ENCODE results near the gene VCAN.
"Not testable (repeated sequence)": the region's sequence is repeated elsewhere in the genome, so short reads cannot be mapped to it uniquely, and the experiment has no call there.

VCAN gene

GRCh38 chr5:83471405-83472212, at the start of gene VCAN:
Gene VCAN (plus strand): TSS chr5:83471744. CDS start chr5:83483519, 11,775 bp downstream.
- peak in 43 of 51 donors; percentile 4 to 66 (median 32) for DNase-seq

DNA sequence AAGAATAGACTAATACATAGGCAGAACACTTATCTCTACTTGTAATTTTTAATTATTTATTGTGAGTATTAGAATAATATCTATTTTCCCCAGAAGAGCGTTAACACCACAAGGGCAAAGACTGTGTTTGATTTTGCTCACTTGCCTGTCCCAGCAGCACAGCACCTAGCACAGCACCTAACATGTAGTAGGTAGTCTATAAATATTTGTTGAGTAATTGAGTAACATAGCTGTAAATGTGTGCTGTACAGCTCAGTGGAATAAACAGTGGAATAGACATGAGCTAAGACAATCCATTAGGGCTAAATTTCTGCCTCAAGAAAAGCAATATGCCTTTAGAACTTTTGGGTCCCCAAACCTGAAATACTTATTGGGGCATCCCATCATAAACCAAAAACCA, 49.3 kb upstream of the VCAN start:
- no peak for DNase-seq

DNA sequence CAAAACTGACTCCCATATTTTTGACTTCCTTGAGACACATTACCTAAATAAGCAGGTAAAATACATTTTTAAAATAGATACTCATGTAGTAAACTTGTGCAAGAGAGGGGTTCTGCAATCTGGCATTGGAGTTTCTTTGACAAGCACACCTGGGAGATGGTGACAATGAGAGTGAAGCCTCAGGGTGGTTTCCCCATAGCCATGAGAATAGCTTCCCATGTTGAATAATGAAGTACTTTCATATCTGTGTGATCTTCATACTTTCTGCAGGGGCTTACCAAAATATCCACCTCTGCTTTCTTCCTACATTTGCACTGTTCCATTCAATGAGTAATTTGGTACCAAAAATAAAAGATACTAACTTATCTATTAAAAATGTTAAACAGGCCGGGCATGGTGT, 44.7 kb upstream of the VCAN start:
- no peak for DNase-seq

DNA sequence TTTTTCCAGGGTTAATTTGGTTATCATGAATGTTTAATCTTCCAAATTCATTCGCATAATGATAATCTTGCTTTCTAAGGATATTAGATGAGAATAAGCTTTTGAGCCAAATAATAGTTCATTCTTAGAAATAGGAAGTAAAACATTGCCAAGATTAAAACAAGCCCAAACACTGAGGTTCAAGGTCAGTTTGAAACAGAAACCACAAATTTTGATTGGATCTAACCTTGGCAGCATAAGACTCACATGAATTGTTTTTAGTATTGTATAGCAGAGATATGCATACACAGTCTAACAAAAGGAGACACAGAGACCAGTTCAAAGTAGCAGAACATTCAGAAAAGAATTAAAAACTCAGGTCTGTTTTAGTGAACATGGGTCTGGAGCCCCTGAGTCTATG, 43.4 kb upstream of the VCAN start:
- no peak for DNase-seq

GRCh38 chr5:83428890-83429289, 42.7 kb upstream of the VCAN start:
- no peak for DNase-seq

DNA sequence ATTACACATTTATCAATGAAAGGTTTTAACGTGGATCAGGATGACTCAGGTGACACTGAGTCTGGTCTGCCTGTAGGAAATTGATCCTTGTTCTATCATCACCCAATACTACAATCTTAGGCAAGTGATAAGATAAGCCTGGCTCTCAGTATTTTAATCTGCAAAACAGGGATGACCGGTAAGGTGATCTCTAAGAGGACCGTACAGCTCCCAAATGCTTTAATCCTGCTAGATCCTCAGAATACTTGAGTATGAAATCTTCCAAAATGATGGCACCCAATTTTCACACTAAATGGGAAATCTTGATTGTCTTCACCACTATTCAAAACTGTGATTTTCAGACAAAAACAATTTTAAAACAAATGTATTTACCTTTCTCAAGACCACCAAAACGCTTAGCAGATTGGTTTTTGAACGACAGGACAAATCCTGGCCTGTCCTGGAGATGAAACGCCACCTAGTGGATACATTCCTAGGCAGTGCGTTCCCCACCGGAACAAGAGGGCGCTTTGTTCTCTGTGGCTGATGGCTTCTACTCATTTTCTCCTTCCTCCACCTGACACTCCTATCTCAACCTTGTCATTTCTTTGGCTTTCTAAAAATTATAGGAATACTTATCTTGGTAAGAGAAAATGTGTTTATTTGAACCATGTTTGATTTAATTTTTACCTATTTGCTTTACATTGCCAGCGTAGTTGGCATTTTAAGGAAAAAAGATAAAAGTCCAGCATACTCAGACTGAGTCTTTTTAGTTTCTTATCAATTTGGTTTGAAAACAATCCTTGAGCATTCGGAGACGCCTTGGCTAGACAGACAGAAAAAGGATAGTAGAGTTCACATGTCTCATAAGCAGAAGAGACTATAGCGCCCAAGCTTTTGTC, 41.2 kb upstream of the VCAN start:
- peak in 39 of 51 donors; percentile 0 to 60 (median 23) for DNase-seq

DNA sequence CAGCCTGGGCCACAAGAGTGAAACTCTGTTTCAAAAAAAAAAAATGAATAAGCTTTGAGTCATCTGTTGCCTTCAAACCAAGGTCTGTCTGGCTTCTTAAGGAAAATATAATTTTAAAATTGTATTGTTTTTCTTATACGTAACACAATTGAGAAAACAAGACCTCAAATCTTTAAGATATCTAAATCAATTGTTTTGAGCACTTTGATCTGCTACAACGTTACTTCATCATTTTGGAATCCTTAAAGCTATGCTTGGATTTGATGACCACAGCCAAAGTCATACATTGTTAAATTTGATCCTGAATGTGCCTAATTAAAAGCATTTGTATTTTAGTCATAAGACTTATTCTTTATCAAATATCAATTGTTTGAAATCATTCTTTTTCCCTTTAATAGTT, 37.7 kb upstream of the VCAN start:
- DNase-seq, result no peak

GRCh38 chr5:83434946-83435345, 36.6 kb upstream of the VCAN start:
- DNase-seq, result no peak

DNA sequence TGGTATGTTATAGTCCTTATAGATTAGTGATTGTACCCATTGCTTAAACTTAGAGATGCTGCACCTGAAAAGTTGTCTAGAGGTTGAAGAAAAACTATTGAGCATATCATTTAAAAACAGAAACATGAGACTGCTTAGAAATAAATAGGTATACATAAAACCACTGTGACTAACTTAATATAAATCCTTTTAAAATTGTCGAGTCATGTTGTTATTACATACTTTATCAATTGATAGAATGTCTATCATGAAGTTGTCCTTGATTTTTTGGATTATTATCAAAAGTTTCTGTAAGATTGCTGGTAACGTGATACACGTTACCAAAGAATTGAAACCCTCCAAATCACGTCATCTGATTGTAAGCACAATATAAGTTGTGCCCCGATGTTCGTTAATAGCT, 35.3 kb upstream of the VCAN start:
- DNase-seq, result no peak

DNA sequence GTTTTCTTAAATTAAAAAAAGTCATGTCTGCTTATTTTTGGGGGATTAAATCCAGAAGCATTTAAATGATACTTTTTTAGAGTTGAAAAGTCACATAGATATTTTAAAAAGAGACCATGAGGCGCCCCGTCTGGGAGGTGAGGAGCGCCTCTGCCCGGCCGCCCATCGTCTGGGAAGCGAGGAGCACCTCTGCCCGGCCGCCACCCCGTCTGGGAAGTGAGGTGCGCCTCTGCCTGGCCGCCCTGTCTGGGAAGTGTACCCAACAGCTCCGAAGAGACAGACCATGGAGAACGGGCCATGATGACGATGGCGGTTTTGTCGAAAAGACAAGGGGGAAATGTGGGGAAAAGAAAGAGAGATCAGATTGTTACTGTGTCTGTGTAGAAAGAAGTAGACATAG, 33.8 kb upstream of the VCAN start:
- not testable (repeated sequence) for DNase-seq

GRCh38 chr5:83440826-83441225, 30.7 kb upstream of the VCAN start:
- no peak for DNase-seq

DNA sequence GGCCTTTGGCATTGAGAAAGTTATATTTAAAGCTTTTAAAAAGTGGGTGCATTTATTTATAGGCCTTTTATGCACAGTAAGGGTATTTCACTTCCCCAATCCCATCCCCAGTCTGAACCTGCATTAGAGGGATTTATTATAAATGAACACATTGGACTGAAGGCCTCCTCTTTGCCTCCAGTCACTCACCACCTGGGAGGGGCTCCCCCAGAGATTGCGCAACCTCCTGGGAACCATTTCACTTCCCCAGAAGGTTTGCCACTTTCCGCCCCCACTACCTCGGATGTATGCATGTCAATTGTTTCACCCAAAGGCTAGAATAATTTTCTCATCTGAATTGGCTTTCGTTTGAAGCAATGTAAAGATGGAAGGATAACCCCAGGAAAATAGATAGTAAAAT, 29.8 kb upstream of the VCAN start:
- DNase-seq, result no peak

DNA sequence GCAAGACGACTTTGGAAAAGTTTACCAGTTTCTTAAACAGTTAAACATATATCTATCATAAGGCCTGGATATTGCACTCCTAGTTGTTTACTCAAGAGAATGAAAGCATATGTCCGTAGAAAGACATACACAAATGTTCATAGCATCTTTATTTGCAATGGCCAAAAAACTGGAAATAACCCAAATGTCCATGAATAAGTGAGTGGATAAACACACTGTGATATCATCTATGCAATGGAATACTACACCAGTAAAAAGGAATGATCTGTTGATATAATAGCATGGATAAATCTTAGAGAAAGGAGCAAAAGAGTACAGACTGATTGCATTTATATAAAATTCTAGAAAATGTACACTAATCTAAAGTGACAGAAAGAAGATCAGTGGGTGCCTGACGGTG, 28.0 kb upstream of the VCAN start:
- DNase-seq, result no peak

GRCh38 chr5:83444445-83444844, 27.1 kb upstream of the VCAN start:
- no peak for DNase-seq

DNA sequence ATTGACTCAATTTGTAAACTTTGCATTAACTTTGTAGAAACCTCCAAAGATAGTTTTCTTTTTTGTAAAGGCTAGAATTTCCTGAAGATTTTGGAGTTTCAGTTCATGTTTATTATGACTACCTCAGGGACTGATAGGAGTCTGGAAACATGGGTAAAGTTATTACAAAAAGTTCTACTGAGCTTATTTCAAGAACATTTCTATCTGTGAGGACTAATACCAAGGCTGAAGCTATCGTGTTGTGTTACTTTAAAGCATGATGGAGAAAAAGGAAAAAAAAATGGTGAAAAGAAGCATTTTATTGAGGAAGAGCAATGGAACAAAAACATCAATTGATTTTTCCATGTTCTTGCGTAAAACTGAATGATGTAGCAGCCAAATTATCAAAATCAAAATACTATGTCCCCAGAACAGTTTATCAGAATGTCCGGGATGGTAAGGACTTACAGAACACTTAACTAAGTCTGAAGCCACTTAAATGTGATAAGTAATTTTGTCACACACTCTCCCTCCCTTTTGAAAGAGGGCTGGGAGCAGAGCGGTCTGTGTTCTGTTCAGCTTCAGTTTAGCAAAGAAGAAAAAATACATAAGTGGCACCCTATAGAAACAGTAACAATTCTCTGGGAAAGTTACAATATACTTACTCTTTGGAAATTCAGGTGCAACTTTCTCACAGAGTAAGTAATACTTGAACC, 25.1 kb upstream of the VCAN start:
- DNase-seq, result no peak

GRCh38 chr5:83447533-83447932, 24.0 kb upstream of the VCAN start:
- no peak for DNase-seq

DNA sequence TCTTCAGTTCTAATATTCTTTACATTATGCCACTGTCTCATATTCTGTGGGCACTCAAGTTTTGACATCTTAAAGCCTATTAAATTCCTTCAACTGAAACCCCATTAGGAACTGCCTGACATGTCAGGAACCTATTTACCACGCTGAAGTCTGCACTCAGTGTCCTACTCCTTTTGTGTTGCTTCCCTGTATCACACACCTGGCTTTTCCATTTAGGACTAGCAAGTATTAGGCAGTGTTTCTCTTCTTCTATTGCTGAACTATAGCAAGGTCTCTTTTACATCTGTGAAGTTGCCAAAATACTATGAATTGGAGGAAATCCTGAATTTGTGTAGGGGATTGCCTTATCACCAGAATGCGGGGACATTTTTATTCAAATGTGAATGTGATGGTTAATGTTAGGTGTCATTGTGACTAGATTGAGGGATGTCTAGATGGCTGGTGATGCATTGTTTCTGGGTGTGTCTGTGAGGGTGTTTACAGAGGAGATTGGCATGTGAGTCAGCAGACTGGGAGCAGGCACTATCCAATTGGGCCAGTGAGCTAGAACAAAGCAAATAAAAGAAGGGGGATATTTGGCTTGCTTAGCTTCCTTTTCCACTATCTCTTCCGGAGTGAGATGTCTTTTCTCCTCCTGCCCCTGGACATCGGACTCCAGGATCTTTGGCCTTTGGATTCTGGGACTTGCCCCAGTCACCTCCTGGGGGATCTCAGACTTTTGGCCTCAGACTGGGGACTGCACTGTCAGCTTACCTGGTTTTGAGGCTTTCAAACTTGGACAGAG, 21.2 kb upstream of the VCAN start:
- no peak for DNase-seq

DNA sequence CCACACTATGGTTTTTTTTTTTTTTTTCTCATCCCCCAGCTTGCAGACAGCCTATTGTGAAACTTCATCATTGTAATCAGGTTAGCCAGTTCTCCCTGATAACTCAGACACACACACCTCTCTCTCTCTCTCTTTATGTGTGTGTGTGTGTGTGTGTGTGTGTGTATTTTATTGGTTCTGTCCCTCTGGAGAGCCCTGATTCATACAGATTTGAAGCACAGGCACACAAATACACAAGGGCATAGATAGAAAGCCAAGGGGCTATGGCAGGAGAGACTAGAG, 20.6 kb upstream of the VCAN start:
- DNase-seq, result no peak

DNA sequence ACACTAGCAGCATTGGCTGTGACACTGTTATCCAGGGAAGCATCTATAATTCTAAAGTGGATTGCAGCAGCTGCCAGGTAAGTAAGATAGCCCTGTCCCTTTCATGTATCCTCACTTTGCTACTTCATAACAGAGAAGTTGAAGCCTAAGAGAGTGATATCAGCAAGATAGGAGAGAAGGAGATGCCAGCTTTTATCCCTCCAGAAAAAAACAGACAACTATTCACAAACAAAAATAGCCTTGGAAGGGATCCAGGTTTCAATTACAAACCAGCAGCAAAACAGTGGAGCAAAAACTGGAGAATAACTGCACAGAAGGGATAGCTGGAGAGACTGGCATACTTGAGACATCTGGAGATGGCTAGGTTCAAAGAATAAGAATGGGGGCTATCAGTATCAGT, 19.6 kb upstream of the VCAN start:
- no peak for DNase-seq

DNA sequence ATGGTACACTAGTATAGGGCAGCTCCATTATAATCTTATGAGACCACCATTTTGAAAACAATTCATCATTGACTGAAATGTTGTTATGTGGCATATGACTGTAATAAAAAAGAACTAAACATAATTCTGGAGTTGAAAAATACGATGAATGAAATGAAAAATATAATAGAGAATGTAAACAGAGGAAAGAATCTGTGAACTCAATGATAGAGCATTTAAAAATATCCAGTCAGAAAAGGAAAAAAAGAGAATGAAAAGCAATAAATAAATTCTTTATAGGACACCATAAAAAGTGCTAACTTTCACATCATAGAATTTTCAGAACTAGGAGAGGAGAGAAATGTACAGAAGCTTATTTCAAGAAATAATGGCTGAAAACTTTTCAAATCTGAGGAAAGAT, 17.6 kb upstream of the VCAN start:
- no peak for DNase-seq

DNA sequence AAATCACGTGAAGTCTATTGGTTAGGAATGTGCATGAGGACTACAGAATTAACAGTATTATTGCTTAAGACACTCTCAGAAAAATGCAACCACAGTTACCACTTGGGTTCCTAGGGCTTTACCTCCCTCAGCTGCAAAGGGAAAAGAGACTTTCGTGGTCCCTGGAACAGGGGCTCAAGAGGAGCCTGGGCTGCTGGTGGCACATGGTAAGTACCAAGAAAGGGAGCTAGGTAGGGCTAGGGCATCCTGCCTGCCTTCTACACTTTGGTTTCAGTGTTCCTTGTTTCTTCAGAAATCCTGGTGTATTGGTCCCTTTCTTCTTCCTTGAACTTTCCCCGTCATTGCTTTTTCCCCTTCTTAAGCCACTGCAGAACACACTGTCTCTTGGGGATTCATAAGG, 7.3 kb upstream of the VCAN start:
- no peak for DNase-seq

Measured in hypothalamus (tissue), 51 donors.